Lung microvascular endothelial cell (primary cell): ENCODE results near the gene ADARB2. TPM values are rescaled to one million over a fixed set of nuclear protein-coding genes. Genes with fewer than 3 reads are reported as not detected.

Experiments
- DNase-seq, 2 donors: peaks; one replicate each; pipeline versions ENCODE4 v3.0.0 to v3.0.0-alpha.2; 2010; ENCODE audit warnings: low read depth in 2 of 2
- total RNA-seq: library from RNA; depleted of rRNA; stranded (reverse); fragments of >200 nt; gene quantifications from 2 replicates; pipeline ENCODE4 v1.2.1, GENCODE V29; 2014

ADARB2 gene
- total RNA-seq, 1 donor from 2014 or later, result 2.0 TPM

DNA sequence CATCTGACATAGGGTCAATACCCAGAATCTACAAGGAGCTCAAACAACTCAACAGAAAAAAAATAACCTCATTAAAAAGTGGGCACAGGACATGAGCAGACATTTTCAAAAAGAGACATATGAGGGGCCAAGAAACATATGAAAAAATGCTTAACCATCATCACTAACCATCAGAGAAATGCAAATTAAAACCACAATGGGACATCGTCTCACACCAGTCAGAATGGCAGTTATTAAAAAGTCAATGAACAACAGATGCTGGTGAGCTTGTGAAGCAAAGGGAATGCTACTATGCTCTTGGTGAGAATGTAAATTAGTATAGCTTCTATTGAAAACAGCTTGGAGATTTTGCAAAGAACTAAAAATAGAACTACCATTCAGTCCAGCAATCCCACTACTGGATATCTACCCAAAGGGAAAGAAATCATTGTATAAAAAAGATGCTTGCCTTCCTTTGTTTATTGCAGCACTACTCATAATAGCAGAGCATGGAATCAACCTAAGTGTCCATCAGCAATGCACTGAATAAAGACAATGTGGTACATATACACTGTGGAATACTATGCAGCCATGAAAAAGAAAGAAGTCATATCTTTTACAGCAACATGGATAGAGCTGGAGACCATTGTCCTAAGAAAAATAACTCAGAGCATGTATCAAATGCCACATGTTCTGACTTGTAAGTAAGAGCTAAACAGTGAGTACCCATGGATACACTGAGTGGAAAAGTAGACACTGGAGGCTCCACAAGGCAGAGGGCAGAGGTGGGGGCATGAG, 139.8 kb downstream of the ADARB2 start:
- no peak for DNase-seq

DNA sequence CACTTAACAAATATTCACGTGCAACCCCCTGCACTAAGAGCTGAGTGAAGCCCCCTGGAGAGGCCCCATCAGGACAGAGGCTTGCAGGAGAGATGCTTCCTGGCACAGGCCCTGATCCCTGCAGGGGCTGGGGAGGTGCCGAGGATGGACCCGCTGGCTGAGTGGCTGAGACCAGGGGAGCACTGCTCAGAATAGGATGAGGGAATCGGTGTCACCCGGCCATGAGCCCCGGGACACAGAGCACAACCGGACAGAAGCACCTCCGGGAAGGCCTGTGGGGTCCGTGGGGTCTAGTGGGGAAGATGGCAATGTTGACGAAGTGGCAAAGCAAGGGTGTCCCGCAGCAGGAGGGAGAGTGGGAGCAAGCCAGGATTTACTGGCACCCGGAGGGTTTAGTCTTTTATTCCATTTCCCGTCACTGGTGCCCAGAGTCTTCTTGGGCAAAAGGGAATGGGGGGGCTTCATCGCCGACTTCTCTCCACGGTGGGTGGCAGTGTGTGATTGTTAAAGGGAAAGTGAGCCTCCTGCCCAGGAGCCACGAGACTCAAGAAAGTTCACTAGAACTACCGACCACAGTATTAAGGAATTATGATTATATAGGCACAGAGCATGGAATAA, 140.7 kb downstream of the ADARB2 start:
- DNase-seq, result no peak

DNA sequence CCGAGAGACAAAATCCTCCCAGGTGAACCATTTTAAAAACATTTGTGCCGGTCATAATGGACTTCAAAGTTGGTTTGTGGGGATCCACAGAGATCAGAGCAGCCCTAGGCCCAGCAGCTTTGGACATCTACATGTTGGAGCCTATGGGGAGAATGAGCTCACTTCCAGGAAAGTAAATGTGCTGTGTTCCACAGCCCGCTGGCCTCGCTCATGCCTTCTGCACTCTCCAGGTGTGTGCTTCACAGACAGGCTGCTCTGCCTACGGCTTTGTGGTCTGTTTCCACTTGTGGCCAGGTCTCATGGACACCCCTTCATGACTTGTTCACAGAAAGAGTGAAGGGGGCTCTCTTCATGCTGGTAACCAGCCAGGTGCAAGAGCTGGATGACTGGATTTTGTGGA, 141.6 kb downstream of the ADARB2 start:
- no peak for DNase-seq

DNA sequence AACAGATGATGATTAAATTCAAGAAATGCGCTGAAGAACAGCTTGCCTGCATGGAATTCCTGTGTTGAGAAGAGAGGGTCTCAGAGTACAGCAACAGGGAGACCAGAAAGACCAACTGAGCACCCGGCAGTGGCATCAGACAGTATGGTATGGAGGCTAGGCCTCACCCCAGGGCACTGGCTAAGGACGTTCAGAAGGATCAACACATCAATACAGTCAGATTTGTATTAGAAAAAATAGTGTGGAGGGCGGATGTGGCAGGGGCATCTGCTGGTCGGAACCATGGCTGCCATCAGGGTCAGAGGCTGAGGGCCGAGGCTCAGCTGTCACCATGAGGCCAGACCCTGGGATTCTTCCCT, 142.1 kb downstream of the ADARB2 start:
- DNase-seq, result no peak

DNA sequence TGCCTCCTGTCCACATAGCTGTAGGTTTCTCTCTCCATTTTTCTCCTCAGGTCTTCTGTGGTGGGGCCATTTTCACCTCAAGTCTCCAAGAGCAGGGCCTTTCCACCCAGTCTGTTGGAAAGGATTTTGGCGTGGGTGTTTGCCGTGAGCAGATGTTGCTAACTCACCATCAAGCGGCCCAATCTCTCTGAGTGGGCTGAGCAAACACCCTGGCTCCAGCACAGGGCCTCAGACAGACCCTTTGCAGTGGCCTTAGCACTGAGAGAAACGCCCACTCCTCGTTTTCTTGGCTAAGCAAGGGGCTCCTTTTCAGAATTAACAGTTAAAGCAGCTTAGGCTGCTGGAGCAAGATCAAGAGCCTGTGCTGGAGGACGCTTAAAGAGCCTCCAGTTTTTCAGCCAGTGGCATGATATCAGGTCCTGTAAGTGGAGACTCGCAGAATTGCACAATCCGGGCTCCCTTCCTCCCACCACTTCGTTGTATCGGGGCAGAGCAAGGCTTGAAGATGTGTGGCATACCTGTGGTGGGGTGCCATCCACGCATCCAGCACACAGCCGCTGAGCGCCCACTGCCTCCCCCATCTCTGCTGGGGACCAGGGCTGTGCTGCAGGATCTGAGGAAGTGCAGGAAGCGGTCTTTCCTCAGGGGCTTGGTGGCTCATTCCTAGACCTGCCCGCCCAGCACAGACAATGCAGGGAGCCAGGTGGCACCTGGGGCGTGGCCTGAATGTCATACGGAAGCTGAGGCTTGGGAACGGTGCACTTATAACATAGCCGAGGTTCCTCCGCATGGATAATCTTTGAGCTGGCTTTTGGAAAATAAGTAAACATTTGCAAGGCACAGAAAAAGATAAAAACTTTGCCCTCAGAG, 142.7 kb downstream of the ADARB2 start:
- no peak for DNase-seq

DNA sequence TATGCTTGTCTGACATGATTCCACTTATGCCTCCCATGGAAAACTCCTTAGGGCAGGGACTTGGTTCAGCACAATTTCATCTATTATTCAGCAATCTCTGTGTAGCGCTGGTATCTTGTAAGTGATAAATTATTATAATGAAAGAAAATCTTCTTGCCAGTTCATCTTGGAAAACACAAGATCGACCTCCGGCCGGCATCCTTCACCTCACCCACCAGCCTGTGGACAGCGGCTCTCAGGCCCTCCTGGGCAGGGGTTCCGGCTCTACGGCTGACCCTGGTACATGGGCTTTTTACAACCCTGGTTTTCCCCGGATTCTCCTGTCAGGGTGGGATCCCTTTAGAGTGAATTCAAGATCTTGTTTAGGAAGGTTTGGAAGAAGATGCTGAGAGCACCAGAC, 145.6 kb downstream of the ADARB2 start:
- DNase-seq, result no peak

DNA sequence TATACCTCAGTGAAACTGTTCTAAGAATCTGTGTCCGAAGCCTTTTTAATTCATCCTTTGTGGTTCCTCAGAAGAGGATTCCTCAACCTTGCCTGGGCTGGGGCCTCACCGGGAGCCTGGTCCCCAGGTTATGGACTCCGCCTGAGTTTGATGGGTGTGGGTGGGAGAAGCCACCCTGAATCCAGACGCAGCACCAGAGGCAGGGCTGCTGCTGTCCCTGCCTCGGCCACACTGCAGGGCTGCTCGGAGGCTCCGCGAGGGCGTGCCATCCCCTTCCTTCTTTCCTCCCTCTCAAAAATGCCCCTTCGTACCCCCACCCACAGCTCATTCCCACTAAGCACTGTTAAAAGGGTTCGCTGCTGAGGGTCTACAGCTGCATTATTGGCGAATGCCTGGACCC, 146.3 kb downstream of the ADARB2 start:
- no peak for DNase-seq

DNA sequence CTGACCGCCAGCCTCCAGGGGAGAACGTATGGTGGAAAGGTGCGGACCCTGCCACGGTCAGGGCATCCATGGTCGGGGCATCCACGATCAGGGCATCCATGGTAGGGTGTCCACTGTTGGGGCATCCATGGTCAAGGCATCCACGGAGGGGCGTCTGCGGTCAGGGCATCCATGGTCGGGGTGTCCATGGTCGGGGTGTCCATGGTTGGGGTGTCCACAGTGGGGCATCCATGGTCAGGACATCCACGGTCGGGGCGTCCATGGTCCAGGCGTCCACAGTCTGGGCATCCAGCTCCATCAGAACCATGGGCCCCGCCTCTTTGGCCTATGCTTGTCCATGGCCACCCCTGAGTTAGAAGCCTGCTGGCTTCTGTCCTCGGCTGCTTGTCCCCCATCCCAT, 148.1 kb downstream of the ADARB2 start:
- DNase-seq, result no peak

DNA sequence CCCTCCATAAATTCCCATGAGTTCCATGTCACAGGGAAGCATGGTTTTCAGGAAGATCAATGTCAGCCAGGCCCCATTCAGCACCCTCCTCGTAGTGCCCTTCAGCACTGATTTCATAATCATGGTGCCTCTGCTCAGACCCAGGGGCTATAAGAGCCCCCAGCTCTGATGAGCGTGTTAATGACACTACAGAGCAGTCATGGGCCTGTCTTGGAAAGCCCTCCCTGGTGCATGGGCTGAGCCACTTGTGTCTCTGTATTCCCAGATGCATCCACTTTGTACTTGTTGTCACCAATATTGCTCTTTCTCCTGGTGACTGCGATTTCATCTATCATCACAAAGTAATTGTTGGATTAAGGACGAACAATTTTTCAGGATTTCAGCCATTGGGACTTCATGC, 154.6 kb downstream of the ADARB2 start:
- DNase-seq, result no peak

DNA sequence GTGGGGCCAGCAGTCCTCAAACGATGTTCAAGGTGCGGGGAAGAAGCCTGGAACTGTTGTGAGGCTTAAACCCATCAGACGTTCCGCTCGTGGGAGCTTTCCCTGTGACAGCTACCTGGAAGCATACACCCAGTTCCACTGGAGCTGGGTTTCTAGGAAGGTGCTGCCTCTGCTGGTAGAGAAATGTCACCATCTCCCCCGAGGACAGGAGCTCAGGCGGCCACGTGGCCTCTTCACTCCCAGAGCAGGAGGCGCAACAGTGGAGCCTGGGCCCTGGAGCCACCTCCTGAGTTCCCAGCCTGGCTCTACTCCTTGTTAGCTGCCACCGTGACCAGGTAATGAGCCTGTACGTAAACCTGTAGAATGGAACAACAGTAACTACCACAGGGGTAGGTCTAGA, 156.1 kb downstream of the ADARB2 start:
- DNase-seq, result no peak

DNA sequence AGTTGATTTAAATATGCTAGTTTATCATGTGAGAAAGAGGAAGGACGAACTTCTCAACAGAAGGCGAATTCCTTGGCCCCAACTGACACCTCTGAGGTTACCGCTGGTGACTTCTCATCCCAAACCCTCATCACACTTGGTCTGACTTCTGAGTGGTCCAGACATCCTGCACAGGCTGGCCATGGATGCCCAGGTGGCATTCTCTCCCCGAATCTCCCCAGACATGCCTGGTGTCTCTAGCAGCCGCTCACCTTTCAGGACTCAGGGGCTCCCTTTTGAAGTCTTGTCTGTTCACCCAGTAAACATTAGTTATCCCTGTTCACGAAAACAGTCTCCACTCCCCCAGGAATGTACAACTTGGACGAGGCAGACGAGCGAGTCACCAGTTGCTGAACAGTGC, 157.7 kb downstream of the ADARB2 start:
- DNase-seq, result no peak

DNA sequence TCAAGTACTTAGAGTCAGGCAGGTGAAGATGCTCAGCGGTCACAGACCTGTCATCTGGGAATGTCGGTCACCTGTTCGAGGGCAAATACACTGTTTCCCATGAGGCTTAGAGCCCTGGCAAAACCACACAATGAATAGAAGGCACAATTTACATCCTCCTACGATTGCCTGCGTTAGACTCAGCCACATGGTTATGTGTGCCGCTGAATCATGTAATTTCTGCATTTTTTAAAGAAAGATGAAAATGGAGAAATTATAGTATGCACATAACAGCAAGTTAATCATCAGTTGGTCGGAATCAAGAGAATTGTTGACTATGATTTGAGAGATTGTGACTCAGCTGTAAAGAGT, 158.2 kb downstream of the ADARB2 start:
- DNase-seq, result no peak

DNA sequence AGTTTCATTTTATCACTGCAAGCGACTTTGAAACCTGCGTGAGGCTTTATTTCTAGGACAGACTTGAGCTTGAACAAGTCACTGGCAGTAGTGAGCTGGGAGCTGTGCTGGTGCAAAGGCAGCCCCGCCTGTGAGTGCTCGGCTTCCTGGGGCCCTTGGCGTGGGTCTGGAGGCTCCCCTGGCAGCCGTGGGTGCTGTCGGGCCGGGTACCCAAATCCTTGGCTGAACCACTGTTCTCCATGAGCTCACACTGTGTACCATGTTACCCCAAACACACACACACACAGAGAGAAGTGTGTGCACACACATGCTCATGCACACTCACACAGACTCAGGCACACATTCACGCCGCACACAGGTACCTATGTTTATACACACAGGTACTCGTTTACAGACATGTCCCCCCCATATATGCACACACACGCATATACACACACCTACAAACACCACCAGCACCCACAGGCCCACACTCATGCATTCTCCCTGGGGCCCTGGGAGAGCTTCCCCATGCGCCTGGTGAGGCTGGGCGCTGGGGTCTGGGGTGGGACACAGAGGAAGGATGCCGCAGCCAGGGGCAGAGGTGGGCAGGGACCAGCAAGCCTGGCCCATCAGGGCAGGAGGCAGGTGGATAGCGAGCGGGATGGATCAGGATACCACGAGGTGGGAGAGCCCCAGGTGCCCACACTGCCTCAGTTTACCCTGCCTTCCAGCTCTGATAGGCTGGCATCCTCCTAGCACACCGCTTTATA, 158.8 kb downstream of the ADARB2 start:
- DNase-seq, result no peak

DNA sequence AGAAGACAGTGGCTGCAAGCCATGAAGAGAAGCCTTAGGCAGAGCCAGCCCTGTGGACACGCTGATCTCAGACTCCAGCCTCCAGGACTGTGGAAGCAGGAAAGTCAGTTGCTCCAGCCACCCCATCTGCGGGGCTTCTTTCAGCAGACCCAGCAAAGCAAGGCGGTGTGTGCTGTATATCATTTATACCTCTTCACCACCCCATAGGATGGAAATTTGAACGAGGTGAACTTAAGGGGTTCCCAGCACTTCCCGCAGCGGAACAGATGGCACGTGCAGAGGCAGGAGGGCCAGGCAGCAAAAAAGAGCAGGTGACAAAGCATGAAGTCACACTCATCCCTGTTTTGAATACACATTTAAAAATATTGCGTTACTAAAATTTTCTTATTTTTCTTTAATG, 159.4 kb downstream of the ADARB2 start:
- DNase-seq, result no peak

DNA sequence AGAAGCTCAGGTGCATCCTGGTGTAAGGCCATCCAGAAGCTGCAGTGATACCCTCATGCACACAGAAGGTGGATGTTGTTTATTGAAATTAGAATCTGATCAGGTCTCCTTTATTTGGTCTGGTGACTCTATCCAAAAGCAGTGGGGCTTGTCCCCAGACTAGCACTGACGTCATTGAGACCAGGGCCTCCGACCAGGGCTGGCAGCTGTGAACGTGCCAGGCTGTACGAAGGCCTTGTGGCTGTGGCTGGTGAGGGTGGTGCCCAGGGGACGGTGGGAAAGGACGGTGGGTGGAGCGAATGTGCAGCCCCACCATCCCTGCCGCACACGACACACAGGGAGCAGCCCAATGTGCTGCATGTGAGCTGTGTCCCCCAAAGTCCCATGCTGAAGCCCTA, 160.0 kb downstream of the ADARB2 start:
- no peak for DNase-seq

DNA sequence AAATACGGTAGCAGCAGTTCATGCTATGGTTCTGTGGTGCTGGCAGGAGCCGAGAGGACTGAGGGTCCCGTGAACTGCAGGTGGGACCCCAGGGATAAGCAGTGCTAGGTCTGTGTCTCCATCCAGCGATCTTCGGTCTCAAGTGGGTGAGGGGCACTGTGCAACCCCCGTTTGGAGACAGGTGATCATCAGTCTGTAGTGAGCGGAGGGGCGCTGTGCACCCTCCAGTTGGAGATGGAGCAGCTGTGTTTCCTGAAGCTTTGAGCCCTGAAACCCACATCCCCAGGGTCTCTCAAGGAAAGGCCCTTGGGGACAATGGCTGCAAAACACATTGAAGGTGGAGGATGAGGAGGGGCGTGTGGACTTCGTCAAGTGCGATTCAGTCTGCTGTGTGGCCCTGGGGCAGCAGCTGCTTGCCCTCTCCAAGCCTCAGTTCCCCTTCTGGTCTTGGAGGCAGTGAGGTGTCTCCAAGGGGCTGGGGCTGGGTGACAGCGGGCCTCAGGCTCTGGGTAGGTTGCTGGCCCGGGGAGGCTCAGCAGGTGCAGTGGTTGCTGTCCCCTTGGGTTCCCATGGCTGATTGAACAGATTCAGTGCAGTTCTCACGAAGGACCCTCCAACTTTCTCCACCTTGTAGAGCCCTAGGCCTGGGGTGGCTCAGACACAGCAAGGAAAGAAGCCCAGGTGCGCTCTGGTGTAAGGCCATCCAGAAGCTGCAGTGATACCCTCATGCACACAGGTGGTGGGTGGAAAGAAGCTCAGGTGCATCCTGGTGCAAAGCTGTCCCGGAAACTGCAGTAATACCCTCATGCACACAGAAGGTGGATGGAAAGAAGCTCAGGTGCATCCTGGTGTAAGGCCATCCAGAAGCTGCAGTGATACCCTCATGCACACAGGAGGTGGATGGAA, 160.6 kb downstream of the ADARB2 start:
- no peak for DNase-seq

DNA sequence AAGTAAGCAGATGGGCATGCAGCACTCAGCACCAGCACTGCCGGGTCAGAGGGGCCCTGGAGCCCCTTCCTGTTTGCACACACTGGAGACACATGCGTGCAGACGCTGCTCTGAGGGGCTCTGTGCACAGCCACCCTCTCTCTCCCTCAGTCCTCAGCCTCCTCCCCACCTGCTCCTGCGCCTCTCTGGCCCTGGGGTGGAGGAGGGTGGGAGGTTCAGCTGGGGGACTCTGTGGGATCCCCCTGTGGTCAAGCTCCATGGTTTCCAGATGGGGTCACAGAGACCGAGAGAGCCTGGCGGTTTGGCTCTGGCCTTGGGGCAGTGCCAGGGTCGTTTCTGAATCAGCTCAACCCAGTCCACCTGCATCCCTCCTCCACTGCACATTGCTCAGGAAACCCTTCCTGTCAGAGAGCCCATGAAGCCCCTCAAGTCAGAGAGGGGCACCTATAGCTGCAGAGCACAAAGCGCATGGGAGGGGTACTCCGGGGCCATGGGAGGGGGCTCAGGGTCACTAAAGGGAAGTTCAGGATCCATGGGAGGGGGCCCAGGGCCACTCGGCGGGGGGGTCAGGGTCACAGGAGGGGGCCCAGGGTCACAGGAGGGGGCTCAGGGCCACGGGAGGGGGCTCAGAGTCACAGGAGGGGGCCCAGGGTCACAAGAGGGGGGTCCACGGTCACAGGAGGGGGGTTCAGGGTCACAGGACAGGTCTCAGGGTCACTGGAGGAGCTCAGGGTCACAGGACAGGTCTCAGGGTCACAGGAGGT, 161.7 kb downstream of the ADARB2 start:
- DNase-seq, result no peak

DNA sequence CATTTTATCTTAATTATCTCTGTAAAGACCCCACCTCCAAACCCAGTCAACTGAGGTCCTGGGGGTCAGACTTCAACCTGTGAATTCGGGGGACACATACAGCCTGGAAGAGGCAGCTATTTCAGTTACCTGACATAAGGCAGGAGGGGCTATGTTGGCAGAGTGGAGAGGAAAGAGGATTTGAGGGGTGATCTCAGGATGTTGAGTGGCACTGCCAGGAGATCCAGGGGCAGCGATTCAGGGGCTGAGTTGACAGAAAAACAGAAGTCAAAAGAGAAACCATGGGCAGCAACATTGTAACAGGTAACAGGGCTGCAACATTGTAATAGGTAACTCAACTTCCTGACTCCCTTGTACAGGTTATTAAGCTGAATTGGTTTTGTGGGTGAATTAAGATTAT, 162.6 kb downstream of the ADARB2 start:
- DNase-seq, result no peak

DNA sequence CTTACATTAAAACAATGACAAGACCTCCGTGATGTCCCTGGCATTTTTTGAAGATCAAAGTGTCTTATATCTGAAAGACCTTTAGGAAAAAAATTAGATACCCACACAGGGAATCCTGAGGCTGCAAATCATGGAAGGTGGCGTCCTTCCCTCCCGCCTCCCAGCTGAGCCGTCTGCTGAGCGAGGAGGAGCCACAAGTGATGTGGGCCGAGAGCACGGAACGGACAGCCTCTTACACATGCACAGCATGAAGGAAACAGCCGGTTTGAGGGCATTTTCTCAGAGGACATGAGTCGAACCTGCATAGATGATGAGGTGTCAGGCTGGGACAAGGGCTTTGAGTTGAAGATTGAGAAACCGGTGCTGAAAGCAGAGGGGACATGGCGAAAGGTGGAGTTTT, 163.3 kb downstream of the ADARB2 start:
- no peak for DNase-seq

DNA sequence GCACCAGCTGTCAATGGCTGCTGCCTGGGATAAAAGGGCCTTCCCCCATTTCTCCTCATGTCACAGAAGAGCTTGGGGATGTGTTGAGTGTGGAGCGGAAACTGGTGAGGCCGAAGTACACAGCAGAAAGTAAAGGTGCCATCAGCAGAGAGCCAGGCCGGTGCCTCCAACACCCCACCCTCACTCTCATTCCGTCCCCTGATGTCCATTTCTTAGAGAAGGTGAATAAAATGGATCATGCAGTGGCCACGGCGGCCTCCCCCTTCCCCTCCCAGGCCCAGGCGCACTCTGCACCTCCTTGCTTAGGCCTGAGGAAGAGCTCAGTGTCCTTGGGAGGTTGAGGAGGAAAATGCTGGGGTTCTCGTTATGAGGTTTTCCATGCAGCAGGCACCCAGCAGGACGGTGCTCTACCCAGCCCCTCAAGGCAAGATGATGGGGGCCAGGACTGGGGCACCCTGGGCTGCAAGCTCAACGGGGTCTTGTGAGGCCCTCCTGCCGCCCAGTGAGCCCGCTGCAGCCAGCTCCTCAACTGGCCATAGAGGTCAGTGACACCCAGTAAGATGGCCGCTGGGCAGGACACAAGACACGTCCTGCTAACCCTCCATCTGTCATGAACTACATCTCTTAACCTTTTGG, 163.9 kb downstream of the ADARB2 start:
- DNase-seq, result no peak
